Measurements from ENCODE around the gene AGBL4. TPM values are rescaled to one million over a fixed set of nuclear protein-coding genes. Genes with fewer than 3 reads are reported as not detected.
A peak's percentile ranks its signal among the peaks of the same experiment; 100 is the strongest.

The AGBL4 gene
- total RNA-seq, 1 experiment from 2014 or later = not detected

- no peak overlapping the region for H3K4me2 ChIP-seq (ENCODE audit: low read length)
- intact Hi-C loops (cut with micrococcal nuclease) = loop anchor here (5.0 kb wide), 1 partner anchor 109 kb away; no protein-coding TSS in a partner anchor
- POLR2A ChIA-PET = no interaction called here
- no TSS peak for BruUV-seq (replicated peaks)
- no peak overlapping the region for H3K27ac ChIP-seq (ENCODE audit: low read depth, low read length)
- H4K20me1 ChIP-seq (ENCODE audit: insufficient read depth) = no peaks in the 10 kb centered on the region
- DNase-seq (ENCODE audit: low read depth, low spot score) (no peak), ATAC-seq (no peak)
- H3K4me3 ChIP-seq (replicated peaks in 1 of 2; ENCODE audit: low read depth in 1 of 2, low read length in 2 of 2) = no peak overlapping the region
- no peaks in the 10 kb centered on the region for H3K9me2 ChIP-seq (ENCODE audit: insufficient read depth)
- H3K79me2 ChIP-seq (ENCODE audit: insufficient read depth, low read length) = no peaks in the 10 kb centered on the region
- RAD21 ChIA-PET (ENCODE audit: low non-redundant PET in 1 of 2, low total read pairs in 2 of 2, uncharacterized antibody in 2 of 2, unreplicated experiment in 2 of 2) = no interaction called here
- H2AFZ ChIP-seq (ENCODE audit: low read depth, low read length, poor library complexity, severe bottlenecking) = no peak overlapping the region
- no peaks in the 10 kb centered on the region for H3K9me3 ChIP-seq (ENCODE audit: control insufficient read depth in 1 of 2, insufficient read depth in 1 of 2, low read depth in 1 of 2, low read length in 2 of 2)
- no peaks in the 10 kb centered on the region for H3K36me3 ChIP-seq (ENCODE audit: control insufficient read depth in 1 of 2, insufficient read depth in 2 of 2, low read length in 2 of 2)
- H3K4me1 ChIP-seq (ENCODE audit: control insufficient read depth in 1 of 2, insufficient read depth in 2 of 2, low read length in 2 of 2) = no peaks in the 10 kb centered on the region
- peaks cover 9% of the 10 kb centered on the region for H3K27me3 ChIP-seq (ENCODE audit: insufficient read depth, low read length)
- TF ChIP-seq MAX (IDR thresholded peaks at IDR 0.05) (no peak), SIN3A (IDR thresholded peaks at IDR 0.05; ENCODE audit: low read depth) (no peak), CBX3 (IDR thresholded peaks at IDR 0.05; ENCODE audit: low read depth) (no peak), ZNF274 (IDR thresholded peaks at IDR 0.05; ENCODE audit: low read depth, low read length) (no peak), SRF (IDR thresholded peaks at IDR 0.05; ENCODE audit: low read depth) (no peak), POLR2AphosphoS5 (IDR thresholded peaks at IDR 0.05; ENCODE audit: low read depth, low read length) (no peak), RAD21 (IDR thresholded peaks at IDR 0.05; ENCODE audit: low read depth) (no peak), EZH2 (IDR thresholded peaks at IDR 0.05) (no peak)
- H3K9ac ChIP-seq (ENCODE audit: low read length) = no peak overlapping the region
- CTCF ChIA-PET = no interaction called here
These were observed 1342.1 kb downstream of the AGBL4 start for GRCh38 chr1:48681476-48682305.

GRCh38 chr1:48680411-48681035, 1343.2 kb downstream of the AGBL4 start:
- H4K20me1 ChIP-seq (ENCODE audit: insufficient read depth) = no peaks in the 10 kb centered on the region
- no peaks in the 10 kb centered on the region for H3K36me3 ChIP-seq (ENCODE audit: control insufficient read depth in 1 of 2, insufficient read depth in 2 of 2, low read length in 2 of 2)
- H3K9me2 ChIP-seq (ENCODE audit: insufficient read depth) = no peaks in the 10 kb centered on the region
- ChIA-PET RAD21 (ENCODE audit: low non-redundant PET in 1 of 2, low total read pairs in 2 of 2, uncharacterized antibody in 2 of 2, unreplicated experiment in 2 of 2) (no interaction called here), POLR2A (no interaction called here), CTCF (no interaction called here)
- H3K79me2 ChIP-seq (ENCODE audit: insufficient read depth, low read length) = no peaks in the 10 kb centered on the region
- no peak for DNase-seq (ENCODE audit: low read depth, low spot score)
- H3K4me2 ChIP-seq (ENCODE audit: low read length) = no peak overlapping the region
- no peak overlapping the region for H3K4me3 ChIP-seq (replicated peaks in 1 of 2; ENCODE audit: low read depth in 1 of 2, low read length in 2 of 2)
- no TSS peak for BruUV-seq (replicated peaks)
- TF ChIP-seq CTCF (IDR thresholded peaks at IDR 0.05 in 2 of 3, conservative IDR thresholded peaks at IDR 0.05 in 1 of 3; ENCODE audit: borderline replicate concordance in 1 of 3, insufficient read depth in 1 of 3, low read depth in 2 of 3, low read length in 2 of 3) (peak in 2 of 3 experiments; percentile 13 to 32; a peak in 2 of 6 replicates), YY1 (IDR thresholded peaks at IDR 0.05; ENCODE audit: extremely low read depth, insufficient replicate concordance, low read depth, low read length) (no peak), MAX (IDR thresholded peaks at IDR 0.05) (0 out of 2 replicates have a peak, but pooled peaks have one; percentile 18)
- no peaks in the 10 kb centered on the region for H3K4me1 ChIP-seq (ENCODE audit: control insufficient read depth in 1 of 2, insufficient read depth in 2 of 2, low read length in 2 of 2)
- no peaks in the 10 kb centered on the region for H3K9me3 ChIP-seq (ENCODE audit: control insufficient read depth in 1 of 2, insufficient read depth in 1 of 2, low read depth in 1 of 2, low read length in 2 of 2)
- H3K9ac ChIP-seq (ENCODE audit: low read length) = no peak overlapping the region
- intact Hi-C loops (cut with micrococcal nuclease) = loop anchor here (5.0 kb wide), 1 partner anchor 108 kb away; no protein-coding TSS in a partner anchor
- H3K27ac ChIP-seq (ENCODE audit: low read depth, low read length) = no peak overlapping the region
- peaks cover 18% of the 10 kb centered on the region for H3K27me3 ChIP-seq (ENCODE audit: insufficient read depth, low read length)
- ATAC-seq = peak; percentile 53
- no peak overlapping the region for H2AFZ ChIP-seq (ENCODE audit: low read depth, low read length, poor library complexity, severe bottlenecking)

All from HCT116 (cell line).